DND-41 (cell line): ENCODE measurements around the gene DPYSL3.

Source experiments
- EZH2 ChIP-seq: IDR thresholded peaks from 3 replicates; pipeline ENCODE4 v1.6.1; 2012; ENCODE audit warnings: borderline replicate concordance, low read depth, mild to moderate bottlenecking, moderate library complexity, low read length, inconsistent platforms; ENCODE audit not compliant: severe bottlenecking
- TF ChIP-seq, protein P1 (sequence below): IDR thresholded peaks from 2 replicates; pipeline ENCODE4 v1.5.1; 2012; ENCODE audit warnings: borderline replicate concordance, low read length, moderate library complexity, mild to moderate bottlenecking; ENCODE audit not compliant: poor library complexity, severe bottlenecking; ENCODE audit errors: extremely low read depth

DNA sequence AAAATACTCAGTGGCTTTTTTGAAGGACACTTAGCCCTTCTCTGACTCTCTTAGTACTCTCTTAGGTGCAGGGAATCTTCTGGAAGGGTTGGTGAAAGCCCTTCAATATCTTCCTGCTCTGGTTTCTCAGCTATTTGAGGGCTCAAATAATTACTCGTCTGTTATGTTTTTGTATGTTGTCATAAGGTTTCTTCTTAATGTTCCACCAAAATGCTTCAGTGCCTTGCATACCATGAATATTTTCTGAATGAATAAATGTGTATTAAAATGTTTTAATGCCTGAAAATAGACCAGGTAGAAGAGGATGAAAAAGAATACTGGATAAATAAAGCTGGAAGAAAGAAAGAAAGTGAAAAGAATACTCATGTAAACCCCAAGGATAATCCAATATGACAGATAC, 150.8 kb downstream of the DPYSL3 start:
- TF ChIP-seq, protein P1, sequence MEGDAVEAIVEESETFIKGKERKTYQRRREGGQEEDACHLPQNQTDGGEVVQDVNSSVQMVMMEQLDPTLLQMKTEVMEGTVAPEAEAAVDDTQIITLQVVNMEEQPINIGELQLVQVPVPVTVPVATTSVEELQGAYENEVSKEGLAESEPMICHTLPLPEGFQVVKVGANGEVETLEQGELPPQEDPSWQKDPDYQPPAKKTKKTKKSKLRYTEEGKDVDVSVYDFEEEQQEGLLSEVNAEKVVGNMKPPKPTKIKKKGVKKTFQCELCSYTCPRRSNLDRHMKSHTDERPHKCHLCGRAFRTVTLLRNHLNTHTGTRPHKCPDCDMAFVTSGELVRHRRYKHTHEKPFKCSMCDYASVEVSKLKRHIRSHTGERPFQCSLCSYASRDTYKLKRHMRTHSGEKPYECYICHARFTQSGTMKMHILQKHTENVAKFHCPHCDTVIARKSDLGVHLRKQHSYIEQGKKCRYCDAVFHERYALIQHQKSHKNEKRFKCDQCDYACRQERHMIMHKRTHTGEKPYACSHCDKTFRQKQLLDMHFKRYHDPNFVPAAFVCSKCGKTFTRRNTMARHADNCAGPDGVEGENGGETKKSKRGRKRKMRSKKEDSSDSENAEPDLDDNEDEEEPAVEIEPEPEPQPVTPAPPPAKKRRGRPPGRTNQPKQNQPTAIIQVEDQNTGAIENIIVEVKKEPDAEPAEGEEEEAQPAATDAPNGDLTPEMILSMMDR: no peak
- no peak for TF ChIP-seq EZH2
